ENCODE measurements around the gene MDGA2.

DNA sequence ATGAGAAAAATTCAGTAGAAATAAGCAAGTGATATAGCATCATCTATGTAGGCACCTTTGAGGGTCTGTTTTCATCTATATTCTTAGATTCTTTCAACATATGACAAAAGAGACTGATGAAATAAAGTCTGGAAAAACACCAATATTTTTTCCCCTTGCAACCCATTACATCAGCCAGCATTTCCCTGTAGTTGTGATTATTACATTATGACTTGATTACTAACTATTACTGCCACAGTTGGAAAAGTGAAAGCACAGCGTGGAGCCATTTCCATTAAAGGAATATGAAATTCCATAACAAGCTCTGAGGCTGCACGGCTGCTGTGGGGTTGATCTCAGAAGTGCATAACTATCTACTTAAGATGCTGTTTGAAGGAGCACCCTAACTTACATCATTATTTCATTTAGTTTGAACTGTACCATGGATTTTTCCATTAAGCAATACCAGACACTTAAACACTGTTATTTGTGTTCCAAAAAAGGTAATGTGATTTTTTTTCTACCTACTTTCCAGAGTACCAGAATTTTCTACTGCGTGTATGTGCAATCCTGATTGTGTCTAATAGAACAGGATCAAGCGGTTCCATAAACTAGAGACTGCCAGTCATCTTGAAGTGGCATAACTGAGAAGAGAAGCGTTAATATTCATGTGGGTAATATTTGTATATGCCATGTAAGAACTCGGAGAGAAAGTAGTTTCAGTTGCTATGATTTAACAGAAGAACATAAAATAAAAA lies 405.5 kb downstream of the MDGA2 start:
- TF ChIP-seq TARDBP (IDR thresholded peaks at IDR 0.05) (no peak), BHLHE40 (IDR thresholded peaks at IDR 0.05; ENCODE audit: borderline replicate concordance) (no peak), SP1 (IDR thresholded peaks at IDR 0.05) (no peak), NFRKB (IDR thresholded peaks at IDR 0.05) (no peak), HDGF (IDR thresholded peaks at IDR 0.05; ENCODE audit: borderline replicate concordance) (no peak), FOXM1 (IDR thresholded peaks at IDR 0.05; ENCODE audit: borderline replicate concordance) (no peak), SUZ12 (IDR thresholded peaks at IDR 0.05) (no peak), FOXK2 (IDR thresholded peaks at IDR 0.05) (no peak)
